H9 (cell line): ENCODE data around the gene OR2H2. TPM values are rescaled to one million over a fixed set of nuclear protein-coding genes. Genes with fewer than 3 reads are reported as not detected.

Source experiments
- DNase-seq: peaks from one replicate; pipeline ENCODE4 v3.0.0-alpha.2; 2017
- H2AFZ ChIP-seq: one replicate; pipeline ENCODE4 v1.6.1; 2013; ENCODE audit warnings: mild to moderate bottlenecking, low read length, control low read depth, moderate library complexity
- H2AK5ac ChIP-seq: 2 replicates; pipeline ENCODE4 v1.6.1; 2013; ENCODE audit warnings: low read length, control low read depth, mixed read lengths; ENCODE audit not compliant: insufficient read length
- H2BK120ac ChIP-seq: one replicate; pipeline ENCODE4 v1.6.1; 2013; ENCODE audit warnings: low read depth, mild to moderate bottlenecking, low read length, control low read depth, inconsistent platforms; ENCODE audit not compliant: poor library complexity, severe bottlenecking
- H2BK12ac ChIP-seq: 2 replicates; pipeline ENCODE4 v1.6.1; 2013; ENCODE audit warnings: low read length, control low read depth, mixed read lengths, low read depth; ENCODE audit not compliant: insufficient read length
- H2BK15ac ChIP-seq: 2 replicates; pipeline ENCODE4 v1.6.1; 2013; ENCODE audit warnings: low read depth, low read length, control low read depth
- H2BK20ac ChIP-seq: one replicate; pipeline ENCODE4 v1.6.1; 2013; ENCODE audit warnings: low read depth, mild to moderate bottlenecking, low read length, control low read depth, inconsistent platforms; ENCODE audit not compliant: poor library complexity, severe bottlenecking
- H2BK5ac ChIP-seq: 2 replicates; pipeline ENCODE4 v1.6.1; 2013; ENCODE audit warnings: low read length, control low read depth, mixed read lengths; ENCODE audit not compliant: insufficient read length
- H3K14ac ChIP-seq: 2 replicates; pipeline ENCODE4 v1.6.1; 2013; ENCODE audit warnings: low read length, control low read depth; ENCODE audit not compliant: insufficient read depth
- H3K18ac ChIP-seq: 2 replicates; pipeline ENCODE4 v1.6.1; 2013; ENCODE audit warnings: low read depth, mild to moderate bottlenecking, mixed read lengths, low read length, control low read depth; ENCODE audit not compliant: insufficient read length
- H3K23ac ChIP-seq: 2 replicates; pipeline ENCODE4 v1.6.1; 2013; ENCODE audit warnings: low read length, control low read depth, mixed read lengths, low read depth; ENCODE audit not compliant: insufficient read length
- H3K23me2 ChIP-seq: 2 replicates; pipeline ENCODE4 v1.6.1; 2013; ENCODE audit warnings: low read depth, mild to moderate bottlenecking, mixed read lengths, low read length, control low read depth; ENCODE audit not compliant: insufficient read length, poor library complexity, severe bottlenecking
- H3K27ac ChIP-seq: 2 replicates; pipeline ENCODE4 v1.5.1; 2013; ENCODE audit warnings: low read length, control low read depth, mixed read lengths, low read depth; ENCODE audit not compliant: insufficient read length
- H3K27me3 ChIP-seq: 2 replicates; pipeline ENCODE4 v1.6.1; 2013; ENCODE audit warnings: low read length, control low read depth, inconsistent platforms; ENCODE audit not compliant: insufficient read depth
- H3K4ac ChIP-seq: 2 replicates; pipeline ENCODE4 v1.6.1; 2013; ENCODE audit warnings: low read depth, mild to moderate bottlenecking, control low read depth, inconsistent platforms, low read length, moderate library complexity
- H3K4me1 ChIP-seq: 2 replicates; pipeline ENCODE4 v1.6.1; 2013; ENCODE audit warnings: low read length, control low read depth, inconsistent platforms; ENCODE audit not compliant: insufficient read depth
- H3K4me2 ChIP-seq: 2 replicates; pipeline ENCODE4 v1.6.1; 2013; ENCODE audit warnings: low read length, control low read depth, mixed read lengths; ENCODE audit not compliant: insufficient read length, insufficient read depth
- H3K56ac ChIP-seq: 2 replicates; pipeline ENCODE4 v1.6.1; 2013; ENCODE audit warnings: low read depth, mild to moderate bottlenecking, mixed read lengths, low read length, control low read depth; ENCODE audit not compliant: insufficient read length
- H3K79me1 ChIP-seq: 2 replicates; pipeline ENCODE4 v1.6.1; 2013; ENCODE audit warnings: low read depth, mild to moderate bottlenecking, moderate library complexity, low read length, control low read depth, inconsistent platforms; ENCODE audit not compliant: insufficient read depth, poor library complexity, severe bottlenecking
- H3K79me2 ChIP-seq: 2 replicates; pipeline ENCODE4 v1.6.1; 2013; ENCODE audit warnings: low read length, control low read depth, inconsistent platforms; ENCODE audit not compliant: insufficient read depth
- H3K9ac ChIP-seq: 2 replicates; pipeline ENCODE4 v1.6.1; 2013; ENCODE audit warnings: low read length, control low read depth, mixed read lengths; ENCODE audit not compliant: insufficient read length; ENCODE audit errors: extremely low read depth
- H3K9me3 ChIP-seq: one replicate; pipeline ENCODE4 v1.6.1; 2013; ENCODE audit warnings: low read depth, low read length, inconsistent platforms; ENCODE audit not compliant: control insufficient read depth
- H3T11ph ChIP-seq: one replicate; pipeline ENCODE4 v1.6.1; 2013; ENCODE audit warnings: mild to moderate bottlenecking, low read length, control low read depth, inconsistent platforms
- H4K20me1 ChIP-seq: one replicate; pipeline ENCODE4 v1.6.1; 2013; ENCODE audit not compliant: control insufficient read depth, insufficient read length, insufficient read depth
- H4K5ac ChIP-seq: 2 replicates; pipeline ENCODE4 v1.6.1; 2013; ENCODE audit warnings: low read depth, mild to moderate bottlenecking, mixed read lengths, low read length, control low read depth; ENCODE audit not compliant: insufficient read length
- H4K8ac ChIP-seq: replicated peaks from 2 replicates; pipeline ENCODE4 v1.6.1; 2013; ENCODE audit warnings: low read length, control low read depth, mixed read lengths, low read depth; ENCODE audit not compliant: insufficient read length
- H4K91ac ChIP-seq: 2 replicates; pipeline ENCODE4 v1.6.1; 2013; ENCODE audit warnings: low read depth, mild to moderate bottlenecking, moderate library complexity, mixed read lengths, low read length, control low read depth; ENCODE audit not compliant: insufficient read length
- H3K27ac Mint-ChIP-seq, 3 experiments: 2 replicates in 2 of 3; 3 replicates in 1 of 3; pipeline ENCODE4 v1.8.0; 2020 to 2021; ENCODE audit warnings: mixed read lengths in 3 of 3, mild to moderate bottlenecking in 1 of 3, moderate library complexity in 1 of 3
- H3K27me3 Mint-ChIP-seq: 2 replicates; pipeline ENCODE4 v1.8.0; 2021; ENCODE audit warnings: low read depth, mild to moderate bottlenecking, moderate library complexity, mixed read lengths
- H3K36me3 Mint-ChIP-seq, 3 experiments: 2 replicates in 2 of 3; 3 replicates in 1 of 3; pipeline ENCODE4 v1.8.0; 2020 to 2021; ENCODE audit warnings: low read depth in 3 of 3, mixed read lengths in 3 of 3; ENCODE audit not compliant: insufficient read depth in 1 of 3
- H3K4me1 Mint-ChIP-seq, 2 experiments: 2 replicates each; pipeline ENCODE4 v1.8.0; 2020; ENCODE audit warnings: mixed read lengths in 2 of 2
- H3K4me3 Mint-ChIP-seq, 2 experiments: 2 replicates in 1 of 2; 3 replicates in 1 of 2; pipeline ENCODE4 v1.8.0; 2020 to 2021; ENCODE audit warnings: mild to moderate bottlenecking in 2 of 2, mixed read lengths in 2 of 2, moderate library complexity in 1 of 2
- H3K9me3 Mint-ChIP-seq, 2 experiments: 2 replicates in 1 of 2; 3 replicates in 1 of 2; pipeline ENCODE4 v1.8.0; 2020; ENCODE audit warnings: mild to moderate bottlenecking in 2 of 2, mixed read lengths in 2 of 2, moderate library complexity in 1 of 2
- CTCF ChIP-seq: fragments of 200-600 bp; sonication (generic); conservative IDR thresholded peaks from 3 replicates; pipeline ENCODE4 v1.8.0; 2021; ENCODE audit warnings: antibody characterized with exemption, mild to moderate bottlenecking
- whole genome bisulfite sequencing: extraction: QIAGEN DNeasy Blood & Tissue Kit; methylation state at CpG from one replicate; pipeline ENCODE4 v1.1.7; 2013; ENCODE audit warnings: missing lambda C conversion rate, low lambda C conversion rate, mixed read lengths; ENCODE audit not compliant: insufficient read length; ENCODE audit errors: extremely low coverage; 5-methylcytosine and 5-hydroxymethylcytosine counted together
- total RNA-seq: library from RNA; stranded (reverse); gene quantifications from 2 replicates; pipeline ENCODE4 v1.2.1, GENCODE V29; 2021

Gene OR2H2
- total RNA-seq, 1 experiment from 2014 or later, result not detected

DNA sequence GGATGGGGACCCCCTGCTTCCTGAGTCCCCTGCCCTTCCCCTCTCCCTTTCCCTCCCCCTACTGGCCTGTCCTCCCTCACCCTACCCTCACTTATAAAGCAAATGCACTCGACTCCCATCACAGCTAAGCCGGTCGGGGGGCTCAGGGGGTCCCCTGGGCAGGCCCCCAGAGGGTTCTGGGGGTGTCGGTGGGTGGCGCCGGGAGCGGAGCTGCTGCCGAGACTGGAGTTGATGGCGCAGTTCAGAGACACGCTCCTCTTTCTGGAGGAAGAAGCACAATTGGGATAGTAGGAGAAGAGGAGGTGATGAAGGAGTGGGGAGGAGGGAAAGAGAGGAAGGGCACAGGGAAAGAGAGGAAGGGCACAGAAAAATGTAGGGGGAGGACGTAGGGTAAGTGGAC, 18.5 kb downstream of the OR2H2 start:
- Histone ChIP-seq H2AK5ac (no peak overlapping the region), H2BK120ac (no peak overlapping the region), H2BK5ac (no peak overlapping the region), H3K27ac (no peak overlapping the region), H3K4me2 (no peak overlapping the region), H3K23me2 (no peaks in the 10 kb centered on the region), H3K27me3 (no peaks in the 10 kb centered on the region), H2AFZ (no peak overlapping the region), H3K9ac (no peak overlapping the region), H4K5ac (no peak overlapping the region), H3K23ac (no peak overlapping the region), H3K4me1 (no peaks in the 10 kb centered on the region), H3K18ac (no peak overlapping the region), H3K4ac (no peak overlapping the region), H4K20me1 (peaks cover 4% of the 10 kb centered on the region), H2BK20ac (no peak overlapping the region), H2BK15ac (no peak overlapping the region), H4K8ac (no peak overlapping the region), H3K9me3 (no peaks in the 10 kb centered on the region), H3K56ac (no peak overlapping the region), H4K91ac (no peak overlapping the region), H2BK12ac (no peak overlapping the region), H3K14ac (no peak overlapping the region), H3K79me2 (no peaks in the 10 kb centered on the region), H3T11ph (no peak overlapping the region), H3K79me1 (no peaks in the 10 kb centered on the region)
- Mint-ChIP-seq H3K9me3 (no peaks in the 10 kb centered on the region), H3K36me3 (peaks cover 65 to 91% (median 76%) of the 10 kb centered on the region in 3 experiments; a peak in 6 of 7 replicates), H3K27me3 (peaks cover 2% of the 10 kb centered on the region; the same call in 1 of the 2 replicates), H3K27ac (peak overlapping the region; percentile 21 to 37 (median 24); a peak in 1 of 7 replicates), H3K4me3 (0 out of 5 replicates have a peak overlapping the region, but pooled peaks of 1 of the 2 experiments have one; percentile 7), H3K4me1 (peaks cover 12 to 17% of the 10 kb centered on the region in 2 experiments)
- TF ChIP-seq CTCF, result no peak
- DNase-seq, result no peak
- no CpG with 5 or more reads among the region's 11 CpGs for WGBS
